T47D (cell line): ENCODE results near the gene PEX16.

ENCODE experiments used
- DNase-seq, 2 experiments: peaks; one replicate each; pipeline versions ENCODE4 v3.0.0 to v3.0.0-alpha.2; 2011 to 2012; ENCODE audit warnings: low read depth in 1 of 2, low spot score in 1 of 2
- JUND ChIP-seq: IDR thresholded peaks from 2 replicates; pipeline ENCODE4 v1.6.1; 2012; ENCODE audit warnings: low read depth
- in situ Hi-C: cut with HindIII; loops from 2 replicates; pipeline ENCODE4 v1.10.0; 2016; ENCODE audit warnings: low sequenced_read_pairs, low pct_unique_long_range_greater_than_20kb

PEX16 gene

DNA sequence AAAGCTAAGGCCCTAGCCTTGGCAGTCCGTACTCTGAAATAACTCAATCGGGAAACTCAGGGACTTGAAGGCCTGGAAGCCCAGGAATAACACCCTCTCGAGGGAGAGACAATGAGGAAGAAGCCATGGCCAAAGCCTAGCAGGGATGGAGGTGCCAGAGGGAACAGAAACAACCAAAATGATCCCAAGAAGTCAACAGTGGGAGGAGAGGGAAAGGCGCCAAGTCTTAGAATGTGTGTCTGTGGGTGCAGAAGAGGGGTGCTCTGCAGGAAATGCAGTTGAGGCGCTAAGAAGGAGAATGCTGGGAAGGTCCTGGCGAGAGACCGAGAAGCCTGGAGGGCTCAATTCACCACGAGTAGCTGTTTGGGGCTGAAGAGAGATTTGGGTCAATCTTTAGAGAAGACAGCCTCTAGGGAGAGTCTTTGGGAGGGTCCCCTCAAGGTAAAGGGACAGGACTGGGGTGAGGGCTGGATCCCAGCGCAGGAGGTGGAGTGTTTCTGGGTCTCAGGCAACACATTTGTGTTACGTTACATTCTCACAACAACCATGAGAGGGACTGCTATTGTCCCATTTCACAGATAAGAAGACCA, 33.0 kb downstream of the PEX16 start:
- in situ Hi-C loops = no loop called here
- TF ChIP-seq JUND = no peak
- DNase-seq = no peak

DNA sequence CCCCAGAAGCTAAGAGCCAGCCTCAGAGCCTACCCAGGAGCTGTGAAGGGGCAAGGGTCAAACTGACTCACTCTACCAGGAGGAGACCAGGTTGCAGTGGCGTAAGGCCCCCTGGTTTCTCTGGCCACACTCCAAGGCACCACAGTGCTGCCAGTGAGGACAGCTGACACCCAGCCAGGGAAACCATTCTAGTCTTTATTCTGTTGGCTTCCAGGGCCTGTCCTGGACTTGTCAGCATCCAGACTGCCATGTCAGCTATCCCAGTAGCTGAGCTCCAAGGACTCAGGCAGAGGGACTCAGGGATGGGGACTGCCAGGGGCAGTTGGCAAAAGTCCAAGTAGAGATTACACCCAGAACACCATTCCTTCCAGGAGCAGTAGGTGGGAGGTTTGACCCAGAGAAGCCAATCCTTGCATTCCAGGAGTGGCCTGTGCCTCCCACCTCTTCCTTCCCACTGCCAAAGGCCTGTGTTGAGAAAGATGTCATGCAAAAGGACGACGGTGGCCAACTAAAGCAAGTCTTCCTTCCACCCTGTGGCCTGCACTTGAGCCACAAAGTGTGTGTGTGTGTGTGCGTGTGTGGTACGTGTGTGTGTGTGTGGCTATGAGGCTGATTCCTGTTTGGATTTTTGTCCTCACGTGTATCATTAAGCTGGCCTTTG, 35.8 kb downstream of the PEX16 start:
- in situ Hi-C loops = no loop called here
- TF ChIP-seq JUND = no peak
- no peak for DNase-seq

DNA sequence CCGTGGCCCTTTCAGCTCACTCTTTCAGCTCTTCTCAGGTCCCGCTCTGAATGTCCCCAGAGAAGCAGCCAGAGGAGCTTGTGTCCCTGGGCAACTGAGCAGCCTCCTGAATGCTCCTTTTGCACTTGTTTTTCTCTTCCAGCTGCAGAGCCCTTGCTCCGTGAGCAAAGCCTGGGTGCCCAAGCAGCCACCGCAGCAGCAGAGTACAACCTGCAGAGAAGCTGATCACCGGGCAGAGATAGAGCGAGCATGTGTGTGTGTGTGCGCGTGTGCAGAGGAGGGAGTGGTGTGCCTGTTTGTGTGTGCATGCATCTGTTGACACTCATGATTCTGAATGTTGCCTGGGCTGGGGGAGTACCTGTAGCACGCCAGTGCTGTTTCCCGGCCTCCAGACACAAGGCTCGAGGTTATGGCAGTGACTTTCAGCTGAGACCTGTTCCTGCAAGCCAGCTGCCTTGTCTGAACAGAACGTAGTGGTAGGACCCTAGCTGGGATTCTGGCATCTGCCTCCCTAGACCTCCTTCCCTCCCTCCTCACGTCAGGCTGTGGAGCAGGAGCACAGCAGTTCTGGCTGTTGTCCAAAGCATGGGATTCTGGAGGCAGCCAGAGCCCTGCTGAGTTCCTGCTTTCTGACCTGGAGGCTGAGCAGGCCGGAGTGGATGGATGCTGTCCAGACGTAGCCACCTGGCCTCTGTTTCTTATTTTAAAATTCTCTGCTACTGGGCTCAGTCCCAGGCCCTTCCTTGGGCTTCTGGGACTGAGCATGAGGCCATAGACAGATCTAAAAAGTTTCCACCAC, 36.7 kb downstream of the PEX16 start:
- no peak for TF ChIP-seq JUND
- DNase-seq = no peak
- in situ Hi-C loops = no loop called here

- no peak for DNase-seq
- no peak for TF ChIP-seq JUND
- in situ Hi-C loops = no loop called here
Measured at GRCh38 chr11:45879803-45880686, 37.6 kb downstream of the PEX16 start.

- in situ Hi-C loops = no loop called here
- no peak for DNase-seq
- no peak for TF ChIP-seq JUND
Measured at GRCh38 chr11:45877845-45878244, 39.8 kb downstream of the PEX16 start.

DNA sequence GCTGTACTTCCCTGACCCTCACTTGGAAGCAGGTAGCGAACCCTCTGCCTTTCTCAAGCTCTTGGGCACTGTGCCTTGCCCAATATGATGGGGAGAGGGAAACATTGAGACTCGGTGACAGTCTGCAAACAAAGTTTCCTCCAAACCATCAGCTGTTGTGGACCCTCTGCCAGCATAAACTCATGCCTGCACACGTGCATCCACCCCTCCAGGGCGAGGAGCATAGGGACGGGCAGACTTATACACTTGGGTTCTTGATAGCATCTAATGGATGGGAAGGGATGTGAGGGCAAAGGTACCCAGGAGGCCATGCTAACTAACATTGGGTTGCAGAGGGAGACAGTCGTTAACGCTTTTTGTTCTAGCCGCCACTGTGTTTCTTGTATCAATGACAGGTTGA, 40.5 kb downstream of the PEX16 start:
- in situ Hi-C loops = no loop called here

GRCh38 chr11:45876401-45876800, 41.3 kb downstream of the PEX16 start:
- DNase-seq = no peak
- TF ChIP-seq JUND = no peak
- in situ Hi-C loops = no loop called here

More for the DNA sequence above, 40.5 kb downstream of the PEX16 start:
- DNase-seq = no peak
- TF ChIP-seq JUND = no peak

DNA sequence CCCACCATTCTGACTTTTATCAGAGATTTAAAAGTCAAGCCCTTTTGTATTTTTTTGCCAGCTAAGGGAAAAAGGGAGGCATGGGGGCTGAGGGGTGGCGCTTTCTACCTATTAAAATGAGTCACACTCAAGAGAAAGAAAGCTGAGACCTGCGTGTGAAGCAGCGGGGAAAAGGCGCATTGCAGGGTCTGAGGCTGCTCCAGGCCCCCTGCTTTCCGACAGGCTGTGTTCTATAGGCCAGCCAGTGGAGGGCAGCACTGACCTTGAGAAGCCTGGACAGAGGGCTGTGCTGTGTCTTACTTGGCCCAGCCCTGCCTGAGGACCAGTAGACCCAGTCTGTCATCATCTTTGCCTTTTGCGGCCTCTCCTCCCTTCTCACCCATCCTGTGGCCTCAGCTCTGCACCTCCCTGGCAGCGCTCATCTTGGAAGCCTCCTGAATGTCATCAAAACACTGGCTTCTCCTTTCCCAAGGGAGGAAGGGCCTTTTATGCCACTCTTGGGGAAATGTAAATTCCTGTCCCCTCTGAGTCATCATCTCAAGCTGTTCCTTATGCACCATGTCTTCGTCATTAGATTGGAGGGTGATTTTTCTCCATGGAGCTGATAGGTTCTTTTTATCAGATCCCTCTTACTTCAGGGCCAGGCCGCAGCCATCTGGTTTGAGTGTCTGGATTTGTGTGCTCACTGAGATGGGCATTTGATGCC, 44.9 kb downstream of the PEX16 start:
- DNase-seq = peak; percentile 76 to 84
- no peak for TF ChIP-seq JUND
- in situ Hi-C loops = no loop called here

GRCh38 chr11:45871638-45872037, 46.0 kb downstream of the PEX16 start:
- in situ Hi-C loops = no loop called here
- no peak for TF ChIP-seq JUND
- DNase-seq = no peak

GRCh38 chr11:45870706-45871105, 47.0 kb downstream of the PEX16 start:
- DNase-seq = no peak
- TF ChIP-seq JUND = no peak
- in situ Hi-C loops = no loop called here

- TF ChIP-seq JUND = no peak
- in situ Hi-C loops = no loop called here
- no peak for DNase-seq
Measured at GRCh38 chr11:45869551-45869950, 48.1 kb downstream of the PEX16 start.

GRCh38 chr11:45864041-45864440, 53.6 kb downstream of the PEX16 start:
- no peak for DNase-seq
- no peak for TF ChIP-seq JUND
- in situ Hi-C loops = no loop called here
